PC-9 (cell line): ENCODE results near the gene NCSTN.

Source experiments
- EZH2 ChIP-seq: fragments of 200-600 bp; sonication (generic); IDR thresholded peaks from 2 replicates; pipeline ENCODE4 v1.8.0; 2017; ENCODE audit warnings: antibody characterized with exemption, low read depth
- TF ChIP-seq, protein P1 (sequence below): fragments of 200-600 bp; sonication (generic); conservative IDR thresholded peaks from 2 replicates; pipeline ENCODE4 v1.6.1; 2017; ENCODE audit warnings: mixed run types, antibody characterized with exemption, mild to moderate bottlenecking, moderate library complexity

DNA sequence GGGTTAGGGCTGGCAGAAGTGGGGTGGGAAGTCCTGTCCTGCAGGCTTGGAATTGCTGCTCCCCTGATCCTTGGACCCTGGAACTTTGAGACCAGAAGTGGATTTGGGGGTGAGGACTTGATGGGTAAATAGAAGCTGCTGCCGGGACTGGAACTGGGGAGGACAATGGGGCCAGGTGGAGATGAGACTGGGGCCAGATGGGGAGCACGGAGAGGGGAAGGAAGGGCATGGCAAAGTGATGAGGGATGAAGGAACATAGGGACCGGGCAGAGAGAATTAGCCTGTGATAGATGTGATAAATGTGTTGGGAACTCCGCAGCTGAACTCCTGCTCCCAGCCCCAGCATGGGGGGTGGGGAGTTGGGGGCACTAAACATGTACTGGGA is 24.3 kb downstream of the NCSTN start:
- TF ChIP-seq, protein P1, sequence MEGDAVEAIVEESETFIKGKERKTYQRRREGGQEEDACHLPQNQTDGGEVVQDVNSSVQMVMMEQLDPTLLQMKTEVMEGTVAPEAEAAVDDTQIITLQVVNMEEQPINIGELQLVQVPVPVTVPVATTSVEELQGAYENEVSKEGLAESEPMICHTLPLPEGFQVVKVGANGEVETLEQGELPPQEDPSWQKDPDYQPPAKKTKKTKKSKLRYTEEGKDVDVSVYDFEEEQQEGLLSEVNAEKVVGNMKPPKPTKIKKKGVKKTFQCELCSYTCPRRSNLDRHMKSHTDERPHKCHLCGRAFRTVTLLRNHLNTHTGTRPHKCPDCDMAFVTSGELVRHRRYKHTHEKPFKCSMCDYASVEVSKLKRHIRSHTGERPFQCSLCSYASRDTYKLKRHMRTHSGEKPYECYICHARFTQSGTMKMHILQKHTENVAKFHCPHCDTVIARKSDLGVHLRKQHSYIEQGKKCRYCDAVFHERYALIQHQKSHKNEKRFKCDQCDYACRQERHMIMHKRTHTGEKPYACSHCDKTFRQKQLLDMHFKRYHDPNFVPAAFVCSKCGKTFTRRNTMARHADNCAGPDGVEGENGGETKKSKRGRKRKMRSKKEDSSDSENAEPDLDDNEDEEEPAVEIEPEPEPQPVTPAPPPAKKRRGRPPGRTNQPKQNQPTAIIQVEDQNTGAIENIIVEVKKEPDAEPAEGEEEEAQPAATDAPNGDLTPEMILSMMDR, result no peak
- no peak for TF ChIP-seq EZH2
